ENCODE measurements around the gene PDE11A.

PDE11A gene

DNA sequence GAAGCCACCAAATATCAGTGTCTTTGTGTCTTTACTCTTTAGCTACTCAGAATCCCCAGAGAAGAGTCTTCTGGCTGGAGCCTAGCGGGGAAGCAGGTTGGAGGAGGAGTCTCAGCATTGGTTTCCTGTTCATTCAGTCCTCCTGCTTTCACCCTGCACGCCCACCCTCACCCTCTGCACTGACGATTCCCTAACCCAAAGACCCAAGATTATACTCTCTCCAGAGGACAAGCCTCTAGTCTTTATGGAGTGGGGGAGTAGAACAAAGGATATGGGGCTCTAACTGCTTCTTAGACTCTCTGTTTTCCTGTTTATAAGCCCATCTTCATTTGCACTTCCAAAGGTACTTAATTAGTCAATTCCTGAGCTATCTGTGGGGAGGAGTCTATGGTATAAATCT lies 341.2 kb downstream of the PDE11A start:
- TF ChIP-seq TAF1 (IDR thresholded peaks at IDR 0.05; ENCODE audit: borderline replicate concordance, insufficient read depth, low read length) (no peak), POLR2AphosphoS5 (IDR thresholded peaks at IDR 0.05; ENCODE audit: low read depth, low read length) (no peak), REST (IDR thresholded peaks at IDR 0.05; ENCODE audit: insufficient read depth in 1 of 2, low read depth in 2 of 2, low read length in 2 of 2) (no peak), SIN3A (IDR thresholded peaks at IDR 0.05; ENCODE audit: borderline replicate concordance, insufficient read depth, low read length) (no peak), FOXP2 (optimal IDR thresholded peaks at IDR 0.05; ENCODE audit: borderline replicate concordance, extremely low read depth, extremely low read length, insufficient read depth) (no peak)

DNA sequence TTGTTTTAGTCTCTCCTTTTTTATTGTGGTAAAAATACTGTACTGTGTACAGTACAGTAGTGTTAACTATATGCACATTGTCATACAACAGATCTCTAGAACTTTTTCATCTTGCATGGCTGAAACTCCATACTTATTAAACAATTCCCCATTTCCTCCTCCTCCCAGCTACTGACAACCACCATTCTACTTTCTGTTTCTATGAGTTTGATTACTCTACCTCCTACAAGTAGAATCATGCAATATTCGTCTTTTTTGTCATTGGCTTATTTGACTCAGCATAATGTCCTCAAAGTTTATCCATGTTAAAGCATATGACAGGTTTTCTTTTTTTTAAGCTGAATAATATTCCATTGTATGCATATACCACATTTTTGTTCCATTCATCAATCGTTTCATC lies 341.8 kb downstream of the PDE11A start:
- TF ChIP-seq FOXP2 (optimal IDR thresholded peaks at IDR 0.05; ENCODE audit: borderline replicate concordance, extremely low read depth, extremely low read length, insufficient read depth), result no peak
- no peak for TF ChIP-seq SIN3A (IDR thresholded peaks at IDR 0.05; ENCODE audit: borderline replicate concordance, insufficient read depth, low read length)
- TF ChIP-seq TAF1 (IDR thresholded peaks at IDR 0.05; ENCODE audit: borderline replicate concordance, insufficient read depth, low read length), result no peak
- no peak for TF ChIP-seq POLR2AphosphoS5 (IDR thresholded peaks at IDR 0.05; ENCODE audit: low read depth, low read length)
- TF ChIP-seq REST (IDR thresholded peaks at IDR 0.05; ENCODE audit: insufficient read depth in 1 of 2, low read depth in 2 of 2, low read length in 2 of 2), result no peak

DNA sequence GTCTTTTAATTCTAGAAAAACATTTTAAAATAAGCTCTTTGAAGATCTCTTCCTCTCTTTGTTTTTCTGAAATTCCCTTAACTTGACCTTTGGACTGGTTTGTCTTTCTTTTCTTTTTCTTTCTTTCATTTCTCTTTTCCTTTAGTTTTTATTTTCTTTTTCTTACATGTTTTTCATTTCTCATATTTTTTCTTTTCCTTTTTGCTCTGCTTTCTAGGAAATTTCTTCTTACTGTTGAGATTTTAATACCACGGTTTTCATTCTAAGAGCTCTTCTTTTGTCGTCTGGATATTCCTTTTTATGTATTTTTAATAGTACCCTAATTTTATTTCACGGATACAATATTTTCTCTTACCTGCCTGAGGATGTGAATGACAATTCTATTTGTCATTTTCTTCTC lies 342.2 kb downstream of the PDE11A start:
- TF ChIP-seq TAF1 (IDR thresholded peaks at IDR 0.05; ENCODE audit: borderline replicate concordance, insufficient read depth, low read length) (no peak), REST (IDR thresholded peaks at IDR 0.05; ENCODE audit: insufficient read depth in 1 of 2, low read depth in 2 of 2, low read length in 2 of 2) (no peak)

DNA sequence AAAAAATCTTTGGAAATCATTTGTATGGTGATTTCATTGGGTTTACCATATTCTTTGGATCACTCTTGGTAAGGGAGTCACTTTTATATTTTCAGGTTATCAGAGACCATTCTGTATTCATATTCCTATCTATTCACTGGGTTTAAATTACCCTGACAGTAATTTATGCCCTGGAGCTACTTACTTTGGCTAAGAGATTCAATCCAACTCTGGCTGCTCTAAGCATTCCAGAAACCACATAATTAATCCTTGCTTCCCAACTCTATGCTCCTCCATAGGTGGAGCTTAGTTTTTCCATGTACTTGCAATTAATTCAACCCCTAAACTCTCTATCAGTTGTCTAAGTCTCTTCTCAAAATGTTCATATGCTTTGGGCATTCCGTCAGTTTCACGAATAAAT lies 343.7 kb downstream of the PDE11A start:
- no peak for TF ChIP-seq TAF1 (IDR thresholded peaks at IDR 0.05; ENCODE audit: borderline replicate concordance, insufficient read depth, low read length)
- TF ChIP-seq POLR2AphosphoS5 (IDR thresholded peaks at IDR 0.05; ENCODE audit: low read depth, low read length), result no peak
- TF ChIP-seq SIN3A (IDR thresholded peaks at IDR 0.05; ENCODE audit: borderline replicate concordance, insufficient read depth, low read length), result no peak
- TF ChIP-seq FOXP2 (optimal IDR thresholded peaks at IDR 0.05; ENCODE audit: borderline replicate concordance, extremely low read depth, extremely low read length, insufficient read depth), result no peak
- TF ChIP-seq REST (IDR thresholded peaks at IDR 0.05; ENCODE audit: insufficient read depth in 1 of 2, low read depth in 2 of 2, low read length in 2 of 2), result no peak

- TF ChIP-seq REST (IDR thresholded peaks at IDR 0.05; ENCODE audit: insufficient read depth in 1 of 2, low read depth in 2 of 2, low read length in 2 of 2) (no peak), POLR2AphosphoS5 (IDR thresholded peaks at IDR 0.05; ENCODE audit: low read depth, low read length) (no peak), FOXP2 (optimal IDR thresholded peaks at IDR 0.05; ENCODE audit: borderline replicate concordance, extremely low read depth, extremely low read length, insufficient read depth) (no peak), SIN3A (IDR thresholded peaks at IDR 0.05; ENCODE audit: borderline replicate concordance, insufficient read depth, low read length) (no peak), TAF1 (IDR thresholded peaks at IDR 0.05; ENCODE audit: borderline replicate concordance, insufficient read depth, low read length) (no peak)
These were observed 344.2 kb downstream of the PDE11A start for GRCh38 chr2:177728399-177728765.
